ENCODE data around the gene RIMBP2.
A peak's percentile ranks its signal among the peaks of the same experiment; 100 is the strongest.

DNA sequence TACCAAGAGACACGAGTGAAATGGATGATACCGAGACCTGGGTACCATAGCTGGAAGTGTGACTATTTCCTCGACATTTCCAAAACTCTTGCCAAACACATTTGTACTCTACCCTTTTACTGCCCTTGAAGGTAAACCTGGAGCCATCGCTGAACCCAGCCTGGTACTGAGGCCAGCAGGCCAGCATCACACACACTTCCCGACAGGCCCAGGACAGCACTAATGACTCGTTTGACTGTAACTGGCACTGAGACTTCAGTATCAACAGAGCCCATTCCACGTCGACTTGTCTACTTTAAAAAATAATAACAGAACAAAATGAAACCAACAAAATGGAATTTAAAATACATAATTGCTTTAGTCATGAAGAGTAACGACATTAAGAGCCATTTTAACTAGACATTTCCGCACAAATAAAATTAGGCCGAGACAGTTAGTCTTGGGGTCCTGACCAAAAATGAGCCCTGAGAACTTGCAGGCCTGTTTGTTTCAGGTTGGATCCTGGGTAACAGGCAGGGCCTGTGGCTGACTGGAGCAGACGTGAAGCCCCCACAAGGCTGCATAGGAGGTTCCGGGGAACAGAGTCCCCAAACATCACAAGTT is 94.3 kb downstream of the RIMBP2 start:
- TF ChIP-seq, protein P1, sequence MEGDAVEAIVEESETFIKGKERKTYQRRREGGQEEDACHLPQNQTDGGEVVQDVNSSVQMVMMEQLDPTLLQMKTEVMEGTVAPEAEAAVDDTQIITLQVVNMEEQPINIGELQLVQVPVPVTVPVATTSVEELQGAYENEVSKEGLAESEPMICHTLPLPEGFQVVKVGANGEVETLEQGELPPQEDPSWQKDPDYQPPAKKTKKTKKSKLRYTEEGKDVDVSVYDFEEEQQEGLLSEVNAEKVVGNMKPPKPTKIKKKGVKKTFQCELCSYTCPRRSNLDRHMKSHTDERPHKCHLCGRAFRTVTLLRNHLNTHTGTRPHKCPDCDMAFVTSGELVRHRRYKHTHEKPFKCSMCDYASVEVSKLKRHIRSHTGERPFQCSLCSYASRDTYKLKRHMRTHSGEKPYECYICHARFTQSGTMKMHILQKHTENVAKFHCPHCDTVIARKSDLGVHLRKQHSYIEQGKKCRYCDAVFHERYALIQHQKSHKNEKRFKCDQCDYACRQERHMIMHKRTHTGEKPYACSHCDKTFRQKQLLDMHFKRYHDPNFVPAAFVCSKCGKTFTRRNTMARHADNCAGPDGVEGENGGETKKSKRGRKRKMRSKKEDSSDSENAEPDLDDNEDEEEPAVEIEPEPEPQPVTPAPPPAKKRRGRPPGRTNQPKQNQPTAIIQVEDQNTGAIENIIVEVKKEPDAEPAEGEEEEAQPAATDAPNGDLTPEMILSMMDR (IDR thresholded peaks at IDR 0.05): no peak
- no peak for TF ChIP-seq TAF1 (IDR thresholded peaks at IDR 0.05; ENCODE audit: borderline replicate concordance, low read depth, low read length)
- peak; percentile 3; the same call in 1 of the 2 replicates for TF ChIP-seq RAD21 (IDR thresholded peaks at IDR 0.05; ENCODE audit: low read length)
- TF ChIP-seq FOSL2 (IDR thresholded peaks at IDR 0.05; ENCODE audit: borderline replicate concordance, low read depth): no peak
- TF ChIP-seq, protein P2, sequence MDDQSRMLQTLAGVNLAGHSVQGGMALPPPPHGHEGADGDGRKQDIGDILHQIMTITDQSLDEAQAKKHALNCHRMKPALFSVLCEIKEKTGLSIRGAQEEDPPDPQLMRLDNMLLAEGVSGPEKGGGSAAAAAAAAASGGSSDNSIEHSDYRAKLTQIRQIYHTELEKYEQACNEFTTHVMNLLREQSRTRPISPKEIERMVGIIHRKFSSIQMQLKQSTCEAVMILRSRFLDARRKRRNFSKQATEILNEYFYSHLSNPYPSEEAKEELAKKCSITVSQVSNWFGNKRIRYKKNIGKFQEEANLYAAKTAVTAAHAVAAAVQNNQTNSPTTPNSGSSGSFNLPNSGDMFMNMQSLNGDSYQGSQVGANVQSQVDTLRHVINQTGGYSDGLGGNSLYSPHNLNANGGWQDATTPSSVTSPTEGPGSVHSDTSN (IDR thresholded peaks at IDR 0.05): no peak
- no peak for TF ChIP-seq SIN3A (IDR thresholded peaks at IDR 0.05; ENCODE audit: borderline replicate concordance, low read depth, low read length)
- TF ChIP-seq EP300 (IDR thresholded peaks at IDR 0.05; ENCODE audit: borderline replicate concordance in 1 of 2, low read depth in 1 of 2, low read length in 1 of 2): peak in 1 of 2 experiments; percentile 88; a peak in 2 of 4 replicates

Data from SK-N-SH (cell line).